Loucy (cell line): ENCODE results near the gene SDC3.

Experiments
- CTCF ChIP-seq: fragments of 200-600 bp; sonication (generic); conservative IDR thresholded peaks from 2 replicates; pipeline ENCODE4 v1.5.1; 2014; ENCODE audit warnings: mild to moderate bottlenecking, antibody characterized with exemption, low read length
- EZH2phosphoT487 ChIP-seq: fragments of 200-600 bp; IDR thresholded peaks from 2 replicates; pipeline ENCODE4 v1.6.1; 2018; ENCODE audit warnings: antibody characterized with exemption, mild to moderate bottlenecking, moderate library complexity, borderline replicate concordance

GRCh38 chr1:30889511-30889910 lies 19.0 kb downstream of the SDC3 start:
- TF ChIP-seq CTCF (no peak), EZH2phosphoT487 (no peak)
